Caco-2 (cell line): ENCODE results near the gene SLC25A21. TPM values are rescaled to one million over a fixed set of nuclear protein-coding genes. Genes with fewer than 3 reads are reported as not detected.

Experiments
- BruUV-seq: library from RNA; stranded (reverse); fragments of 400-500 nt; replicated peaks from 2 replicates; lab custom pipeline; 2021; lab: Mats Ljungman, UMichigan
- CTCF ChIA-PET: fragments of 300-600 bp; sonication (Branson Sonifier 250); formaldehyde crosslinking; loops from one replicate; lab custom pipeline; 2022; ENCODE audit warnings: antibody characterized with exemption; lab: Charles Lee
- POLR2A ChIA-PET: fragments of 300-600 bp; sonication (Branson Sonifier 250); formaldehyde crosslinking; loops from one replicate; lab custom pipeline; 2022; ENCODE audit warnings: antibody characterized with exemption; lab: Charles Lee
- DNase-seq, 2 experiments: peaks; one replicate each; pipeline versions ENCODE4 v3.0.0 to v3.0.0-alpha.2; 2020 to 2022
- H3K27me3 ChIP-seq: replicated peaks from 2 replicates; pipeline ENCODE4 v1.6.0; 2011; ENCODE audit warnings: low read length; ENCODE audit not compliant: control insufficient read depth, insufficient read depth
- H3K36me3 ChIP-seq: 2 replicates; pipeline ENCODE4 v1.5.1; 2011; ENCODE audit warnings: low read length; ENCODE audit not compliant: control insufficient read depth, insufficient read depth
- H3K4me1 ChIP-seq: fragments of 250-450 bp; sonication (Bioruptor Pico); 2 replicates; pipeline ENCODE4 v1.5.1; 2020; ENCODE audit warnings: mild to moderate bottlenecking
- H3K4me3 ChIP-seq: 2 replicates; pipeline ENCODE4 v1.5.1; 2011; ENCODE audit warnings: low read depth, mild to moderate bottlenecking, control low read depth, low read length
- H3K9me3 ChIP-seq: fragments of 250-450 bp; sonication (Bioruptor Pico); 2 replicates; pipeline ENCODE4 v1.5.1; 2020; ENCODE audit warnings: mild to moderate bottlenecking, moderate library complexity
- H3K27ac Mint-ChIP-seq: one replicate; pipeline ENCODE4 v1.8.0; 2022; ENCODE audit warnings: mixed read lengths; ENCODE audit not compliant: unreplicated experiment
- H3K27me3 Mint-ChIP-seq: one replicate; pipeline ENCODE4 v1.8.0; 2022; ENCODE audit warnings: mixed read lengths; ENCODE audit not compliant: insufficient read depth, unreplicated experiment
- H3K36me3 Mint-ChIP-seq: one replicate; pipeline ENCODE4 v1.8.0; 2022; ENCODE audit warnings: mild to moderate bottlenecking, mixed read lengths; ENCODE audit not compliant: insufficient read depth, unreplicated experiment
- H3K4me1 Mint-ChIP-seq: one replicate; pipeline ENCODE4 v1.8.0; 2022; ENCODE audit warnings: low read depth, mixed read lengths; ENCODE audit not compliant: unreplicated experiment
- H3K4me3 Mint-ChIP-seq: one replicate; pipeline ENCODE4 v1.8.0; 2022; ENCODE audit warnings: mild to moderate bottlenecking, moderate library complexity, mixed read lengths; ENCODE audit not compliant: unreplicated experiment
- H3K9me3 Mint-ChIP-seq: one replicate; pipeline ENCODE4 v1.8.0; 2022; ENCODE audit warnings: mixed read lengths; ENCODE audit not compliant: unreplicated experiment
- CTCF ChIP-seq, 2 experiments: fragments of 200-600 bp in 1 of 2; IDR thresholded peaks; 1 replicate in 1 of 2; 2 replicates in 1 of 2; pipeline versions ENCODE4 v1.5.1 to v1.8.0; 2011 to 2022; ENCODE audit warnings: antibody characterized with exemption in 1 of 2, control low read depth in 1 of 2, inconsistent platforms in 1 of 2, low read depth in 1 of 2, low read length in 1 of 2, mild to moderate bottlenecking in 1 of 2, moderate library complexity in 1 of 2; ENCODE audit not compliant: insufficient read depth in 1 of 2, severe bottlenecking in 1 of 2, unreplicated experiment in 1 of 2
- intact Hi-C: fragments of 100-400 bp; cut with micrococcal nuclease; formaldehyde crosslinking; loops from one replicate; pipeline ENCODE4 v1.10.0; 2022; ENCODE audit not compliant: unreplicated experiment
- total RNA-seq: library from RNA; stranded (reverse); gene quantifications from 2 replicates; pipeline ENCODE4 v1.2.3, GENCODE V29; 2022

Gene SLC25A21
- total RNA-seq, 1 experiment from 2014 or later, result 3.2 TPM

GRCh38 chr14:36997843-36998242, 174.6 kb downstream of the SLC25A21 start:
- Mint-ChIP-seq H3K9me3 (peaks cover 10% of the 10 kb centered on the region), H3K4me3 (no peak overlapping the region), H3K4me1 (peaks cover 6% of the 10 kb centered on the region), H3K27ac (no peak overlapping the region), H3K27me3 (no peaks in the 10 kb centered on the region), H3K36me3 (no peaks in the 10 kb centered on the region)
- Histone ChIP-seq H3K27me3 (no peaks in the 10 kb centered on the region), H3K4me1 (peaks cover 37% of the 10 kb centered on the region), H3K4me3 (no peak overlapping the region), H3K36me3 (no peaks in the 10 kb centered on the region), H3K9me3 (no peaks in the 10 kb centered on the region)
- no peak for TF ChIP-seq CTCF (IDR thresholded peaks at IDR 0.05; ENCODE audit: insufficient read depth in 1 of 2, low read depth in 1 of 2, low read length in 1 of 2, severe bottlenecking in 1 of 2, unreplicated experiment in 1 of 2)
- CTCF ChIA-PET, result no interaction called here
- POLR2A ChIA-PET, result no interaction called here
- intact Hi-C loops, result no loop called here
- BruUV-seq, result no TSS peak
- DNase-seq, result no peak

- H3K4me3 Mint-ChIP-seq, result no peak overlapping the region
- no peaks in the 10 kb centered on the region for H3K36me3 Mint-ChIP-seq
- DNase-seq, result no peak
- POLR2A ChIA-PET, result no interaction called here
- Histone ChIP-seq H3K9me3 (no peaks in the 10 kb centered on the region), H3K36me3 (no peaks in the 10 kb centered on the region), H3K27me3 (no peaks in the 10 kb centered on the region), H3K4me3 (no peak overlapping the region), H3K4me1 (peaks cover 42% of the 10 kb centered on the region)
- peaks cover 10% of the 10 kb centered on the region for H3K9me3 Mint-ChIP-seq
- intact Hi-C loops, result no loop called here
- no peak for TF ChIP-seq CTCF (IDR thresholded peaks at IDR 0.05; ENCODE audit: insufficient read depth in 1 of 2, low read depth in 1 of 2, low read length in 1 of 2, severe bottlenecking in 1 of 2, unreplicated experiment in 1 of 2)
- H3K27me3 Mint-ChIP-seq, result no peaks in the 10 kb centered on the region
- CTCF ChIA-PET, result no interaction called here
- BruUV-seq, result no TSS peak
- no peak overlapping the region for H3K27ac Mint-ChIP-seq
- H3K4me1 Mint-ChIP-seq, result peaks cover 6% of the 10 kb centered on the region
Measured at GRCh38 chr14:36996857-36997590, 175.4 kb downstream of the SLC25A21 start.

GRCh38 chr14:36996133-36996856, 176.1 kb downstream of the SLC25A21 start:
- ChIA-PET POLR2A (no interaction called here), CTCF (no interaction called here)
- H3K4me3 Mint-ChIP-seq, result no peak overlapping the region
- H3K36me3 Mint-ChIP-seq, result no peaks in the 10 kb centered on the region
- H3K9me3 ChIP-seq, result no peaks in the 10 kb centered on the region
- TF ChIP-seq CTCF (IDR thresholded peaks at IDR 0.05; ENCODE audit: insufficient read depth in 1 of 2, low read depth in 1 of 2, low read length in 1 of 2, severe bottlenecking in 1 of 2, unreplicated experiment in 1 of 2), result no peak
- no peaks in the 10 kb centered on the region for H3K36me3 ChIP-seq
- H3K9me3 Mint-ChIP-seq, result peaks cover 10% of the 10 kb centered on the region
- H3K4me3 ChIP-seq, result no peak overlapping the region
- no peaks in the 10 kb centered on the region for H3K27me3 ChIP-seq
- peaks cover 1% of the 10 kb centered on the region for H3K4me1 Mint-ChIP-seq
- DNase-seq, result peak in 1 of 2 experiments; percentile 35
- H3K4me1 ChIP-seq, result peaks cover 42% of the 10 kb centered on the region
- no TSS peak for BruUV-seq
- no peak overlapping the region for H3K27ac Mint-ChIP-seq
- H3K27me3 Mint-ChIP-seq, result no peaks in the 10 kb centered on the region
- intact Hi-C loops, result no loop called here
